Measurements from ENCODE around the gene DCHS1.

- TF ChIP-seq POLR2A (IDR thresholded peaks at IDR 0.05; ENCODE audit: low read depth, low read length) (no peak), TAF1 (IDR thresholded peaks at IDR 0.05; ENCODE audit: borderline replicate concordance, low read depth, low read length) (no peak)
Observed at GRCh38 chr11:6618117-6619003, 37.2 kb downstream of the DCHS1 start.
